IgD-negative memory B cell (primary cell): ENCODE data around the gene RWDD1. TPM values are rescaled to one million over a fixed set of nuclear protein-coding genes. Genes with fewer than 3 reads are reported as not detected.
"Not testable (repeated sequence)": the region's sequence is repeated elsewhere in the genome, so short reads cannot be mapped to it uniquely, and the experiment has no call there.

ENCODE experiments used
- H3K27ac Mint-ChIP-seq, 3 donors: one replicate each; pipeline ENCODE4 v1.8.0; 2020 to 2022; ENCODE audit warnings: mild to moderate bottlenecking in 3 of 3, mixed read lengths in 3 of 3, moderate library complexity in 1 of 3
- H3K27me3 Mint-ChIP-seq: one replicate; pipeline ENCODE4 v1.8.0; 2021; ENCODE audit warnings: mixed read lengths
- H3K36me3 Mint-ChIP-seq: one replicate; pipeline ENCODE4 v1.8.0; 2020; ENCODE audit warnings: mild to moderate bottlenecking, mixed read lengths
- H3K4me1 Mint-ChIP-seq, 3 donors: one replicate each; pipeline ENCODE4 v1.8.0; 2020 to 2022; ENCODE audit warnings: mixed read lengths in 3 of 3, mild to moderate bottlenecking in 1 of 3
- H3K4me3 Mint-ChIP-seq, 4 donors: one replicate each; pipeline ENCODE4 v1.8.0; 2020 to 2022; ENCODE audit warnings: mild to moderate bottlenecking in 4 of 4, mixed read lengths in 4 of 4, moderate library complexity in 3 of 4
- H3K9me3 Mint-ChIP-seq, 3 donors: one replicate each; pipeline ENCODE4 v1.8.0; 2020 to 2021; ENCODE audit warnings: mixed read lengths in 3 of 3, mild to moderate bottlenecking in 1 of 3
- polyA plus RNA-seq: library from polyadenylated mRNA; unstranded; fragments of 300-500 nt; fragmentation: Illumina TruSeq; gene quantifications from one replicate; pipeline ENCODE4 v1.2.3, GENCODE V29; 2021

Gene RWDD1
- polyA plus RNA-seq, 1 donor from 2014 or later = 52.3 TPM

DNA sequence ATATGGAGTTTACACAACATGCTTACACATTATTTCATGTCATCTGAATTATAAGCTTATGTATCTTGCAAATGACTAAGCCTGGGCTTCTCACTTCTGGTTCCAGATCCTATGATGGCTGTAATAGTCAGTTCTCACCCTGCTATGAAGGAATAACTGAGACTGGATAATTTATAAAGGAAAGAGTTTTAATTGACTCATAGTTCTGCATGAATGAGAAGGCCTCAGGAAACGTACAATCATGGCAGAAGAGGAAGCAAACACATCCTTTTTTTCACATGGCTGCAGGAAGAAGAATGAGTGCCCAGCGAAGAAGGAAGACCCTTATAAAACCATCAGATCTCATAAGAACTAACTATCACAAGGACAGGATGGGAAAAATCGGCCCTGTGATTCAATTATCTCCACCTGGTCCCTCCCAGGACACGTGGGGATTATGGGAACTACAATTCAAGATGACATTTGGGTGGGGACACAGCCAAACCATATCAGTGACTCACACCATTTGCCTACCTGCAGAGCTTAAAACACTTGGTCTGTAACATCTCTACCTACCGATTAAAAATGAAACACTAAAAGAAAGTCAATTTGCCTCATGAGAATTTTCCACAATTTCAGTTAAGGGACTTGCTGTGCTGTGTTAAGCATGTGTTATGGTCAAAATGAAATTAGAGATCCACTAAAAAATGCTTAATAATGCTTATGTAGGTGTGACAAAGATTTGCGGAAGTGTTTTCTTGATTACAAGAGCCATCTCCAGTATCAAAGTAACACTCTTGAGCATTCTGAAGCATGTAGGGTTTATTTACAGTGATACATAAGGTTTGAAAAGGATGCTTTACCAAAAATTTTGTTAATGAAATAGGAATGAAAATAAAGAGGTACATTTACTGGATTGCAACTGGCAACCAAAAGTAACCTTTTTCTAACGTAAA, 2.2 kb upstream of the RWDD1 start:
- peak overlapping the region in 1 of 3 donors; percentile 46 for H3K27ac Mint-ChIP-seq
- peak overlapping the region; percentile 25 to 96 (median 56) for H3K4me3 Mint-ChIP-seq
- H3K27me3 Mint-ChIP-seq = peaks cover 3% of the 10 kb centered on the region
- peaks cover 0 to 1% (median 0%) of the 10 kb centered on the region in 3 donors for H3K9me3 Mint-ChIP-seq
- H3K36me3 Mint-ChIP-seq = no peaks in the 10 kb centered on the region
- peaks cover 21 to 35% (median 34%) of the 10 kb centered on the region in 3 donors for H3K4me1 Mint-ChIP-seq

DNA sequence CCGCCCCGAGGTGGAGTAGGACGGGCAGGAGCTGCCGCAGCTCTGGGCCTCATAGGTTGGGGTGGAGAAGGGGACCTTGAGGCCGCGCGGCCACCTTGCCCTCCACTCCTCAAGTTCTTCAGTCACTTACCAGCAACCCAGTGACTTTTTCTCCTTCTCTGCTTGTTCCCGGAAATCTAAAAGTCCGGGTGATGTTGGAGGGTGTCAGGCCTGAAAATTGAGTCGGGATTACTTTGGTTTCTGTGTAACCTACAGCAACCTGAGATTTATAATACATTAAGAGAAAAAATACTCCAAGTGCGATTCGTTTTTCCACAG, 338 bp downstream of the RWDD1 start:
- peaks cover 0 to 1% (median 0%) of the 10 kb centered on the region in 3 donors for H3K9me3 Mint-ChIP-seq
- H3K27ac Mint-ChIP-seq = peak overlapping the region; percentile 89 to 100 (median 99)
- no peaks in the 10 kb centered on the region for H3K27me3 Mint-ChIP-seq
- H3K4me1 Mint-ChIP-seq = peaks cover 30 to 42% (median 40%) of the 10 kb centered on the region in 3 donors
- peaks cover 8% of the 10 kb centered on the region for H3K36me3 Mint-ChIP-seq
- peak overlapping the region; percentile 96 to 100 (median 100) for H3K4me3 Mint-ChIP-seq

DNA sequence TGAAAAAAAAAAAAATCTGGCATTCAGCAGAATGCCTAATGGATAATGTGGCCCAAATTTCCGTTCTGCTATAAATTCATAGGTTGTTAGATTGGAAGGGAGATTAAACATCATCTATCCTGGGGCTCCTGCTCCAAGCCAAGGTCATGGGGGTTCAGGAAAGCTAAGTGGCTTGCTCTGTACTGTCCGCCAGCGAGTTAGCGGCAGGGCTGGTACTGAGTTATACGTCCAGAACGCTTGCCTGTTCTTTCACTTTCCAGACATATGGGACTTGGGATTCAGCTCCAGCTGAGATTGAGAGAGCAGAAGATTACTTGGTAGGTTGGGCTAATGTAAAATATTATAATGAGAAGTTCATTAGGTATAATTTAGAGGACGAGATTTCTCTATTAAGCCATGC, 858 bp downstream of the RWDD1 start:
- Mint-ChIP-seq H3K9me3 (peaks cover 0 to 1% (median 0%) of the 10 kb centered on the region in 3 donors), H3K4me1 (peaks cover 30 to 43% (median 41%) of the 10 kb centered on the region in 3 donors), H3K4me3 (peak overlapping the region; percentile 96 to 100 (median 100)), H3K27ac (peak overlapping the region; percentile 89 to 100 (median 99)), H3K27me3 (no peaks in the 10 kb centered on the region), H3K36me3 (peaks cover 9% of the 10 kb centered on the region)

DNA sequence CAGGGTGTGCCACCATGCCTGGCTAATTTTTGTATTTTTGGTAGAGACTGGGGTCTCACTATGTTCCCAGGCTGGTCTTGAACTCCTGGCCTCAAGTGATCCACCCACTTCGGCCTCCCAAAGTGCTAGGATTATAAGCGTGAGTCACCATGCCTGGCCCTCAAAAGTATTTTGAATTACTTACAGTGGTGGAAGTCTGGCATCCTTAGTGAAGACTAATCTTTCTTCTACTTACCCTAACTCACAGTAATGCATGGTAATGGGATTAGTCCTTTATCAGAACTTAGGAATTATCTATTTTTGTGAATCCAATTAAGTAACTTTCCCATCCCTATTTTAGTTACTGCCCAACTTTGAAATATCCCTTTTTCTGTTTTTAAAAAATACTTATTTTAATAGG, 3.9 kb downstream of the RWDD1 start:
- peaks cover 10% of the 10 kb centered on the region for H3K36me3 Mint-ChIP-seq
- no peaks in the 10 kb centered on the region for H3K9me3 Mint-ChIP-seq
- no peaks in the 10 kb centered on the region for H3K27me3 Mint-ChIP-seq
- no peak overlapping the region for H3K27ac Mint-ChIP-seq
- no peak overlapping the region for H3K4me3 Mint-ChIP-seq
- H3K4me1 Mint-ChIP-seq = peaks cover 30 to 41% (median 35%) of the 10 kb centered on the region in 3 donors

DNA sequence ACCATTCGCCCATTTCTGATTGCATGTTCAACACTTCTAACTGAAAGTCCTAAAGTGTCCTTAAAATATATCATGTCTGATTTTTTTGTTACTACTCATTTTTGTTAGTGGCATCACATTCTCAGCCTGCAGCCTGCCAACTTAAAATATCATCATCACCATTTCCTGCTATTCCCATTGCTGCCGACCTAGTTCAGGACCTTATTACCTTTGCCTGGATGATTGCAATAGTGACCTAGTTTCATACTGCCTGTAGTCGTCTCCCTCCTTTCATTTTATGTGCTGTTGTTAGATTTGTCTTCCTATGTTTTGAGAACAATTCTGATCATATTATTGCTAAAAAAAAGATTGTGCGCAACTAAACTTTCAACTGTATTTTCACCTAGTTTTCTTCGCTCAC, 6.2 kb downstream of the RWDD1 start:
- Mint-ChIP-seq H3K27me3 (no peaks in the 10 kb centered on the region), H3K27ac (no peak overlapping the region), H3K9me3 (no peaks in the 10 kb centered on the region), H3K4me1 (peaks cover 22 to 31% (median 23%) of the 10 kb centered on the region in 3 donors), H3K36me3 (peaks cover 10% of the 10 kb centered on the region), H3K4me3 (no peak overlapping the region)

DNA sequence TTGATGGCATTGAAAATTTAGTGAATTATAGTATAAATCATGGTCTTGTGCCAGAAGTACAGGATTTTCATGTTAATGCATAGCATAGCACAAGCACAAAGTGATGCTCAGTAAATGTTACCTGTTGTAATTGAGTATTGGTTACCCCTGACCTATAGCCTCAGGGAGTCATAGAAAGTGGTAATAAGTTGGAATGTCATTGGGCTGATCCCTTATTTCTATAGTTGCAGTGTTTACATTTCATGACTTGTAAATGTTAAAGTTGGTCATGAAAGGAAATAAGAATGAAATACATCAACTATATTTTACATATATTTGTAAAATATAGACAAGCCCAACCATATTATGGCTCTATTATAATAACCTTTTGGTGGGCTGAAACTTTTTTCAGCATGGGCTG, 7.0 kb downstream of the RWDD1 start:
- Mint-ChIP-seq H3K27me3 (no peaks in the 10 kb centered on the region), H3K9me3 (no peaks in the 10 kb centered on the region), H3K4me3 (no peak overlapping the region), H3K4me1 (peaks cover 16 to 26% (median 19%) of the 10 kb centered on the region in 3 donors), H3K36me3 (peaks cover 10% of the 10 kb centered on the region), H3K27ac (no peak overlapping the region)

DNA sequence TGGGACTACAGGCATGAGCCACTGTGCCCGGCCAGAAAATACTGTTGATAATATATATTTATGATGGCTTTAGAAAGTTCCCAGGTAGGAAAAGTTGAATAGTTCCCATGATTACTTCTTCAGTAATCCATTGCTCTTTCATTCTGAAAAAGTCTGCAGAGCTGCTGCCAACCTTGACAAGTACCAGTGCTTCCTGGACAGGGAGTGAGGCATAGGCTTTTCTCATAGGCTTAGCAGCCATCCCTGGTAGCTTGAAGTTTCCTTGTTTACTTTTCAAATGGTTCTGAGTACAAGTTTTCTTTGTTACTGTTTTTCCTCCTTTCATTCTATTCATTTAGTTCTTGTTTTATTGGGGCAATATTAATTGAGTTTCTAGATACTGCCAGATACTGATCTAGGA, 7.8 kb downstream of the RWDD1 start:
- Mint-ChIP-seq H3K36me3 (peaks cover 12% of the 10 kb centered on the region), H3K27ac (no peak overlapping the region), H3K27me3 (no peaks in the 10 kb centered on the region), H3K4me3 (no peak overlapping the region), H3K4me1 (peaks cover 11 to 18% (median 14%) of the 10 kb centered on the region in 3 donors), H3K9me3 (no peaks in the 10 kb centered on the region)

DNA sequence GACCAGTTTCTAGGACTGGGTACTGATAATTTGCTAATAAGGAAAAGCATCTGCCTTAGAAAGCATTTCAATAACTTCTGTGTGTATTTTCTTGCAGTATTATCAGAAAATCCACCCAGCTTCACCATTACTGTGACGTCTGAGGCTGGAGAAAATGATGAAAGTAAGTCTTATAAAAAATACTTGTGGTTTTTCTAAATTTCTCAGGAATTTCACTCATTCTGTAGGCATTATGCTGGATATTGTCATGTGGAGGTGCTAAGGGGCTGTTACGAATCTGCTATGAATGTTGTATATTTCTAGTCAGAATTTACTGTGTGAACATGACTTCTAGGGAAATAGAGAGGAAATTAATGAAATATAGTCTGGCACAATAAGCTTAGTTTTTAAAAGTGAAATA, 8.9 kb downstream of the RWDD1 start:
- Mint-ChIP-seq H3K4me1 (peaks cover 9 to 16% (median 11%) of the 10 kb centered on the region in 3 donors), H3K4me3 (no peak overlapping the region), H3K27ac (no peak overlapping the region), H3K27me3 (no peaks in the 10 kb centered on the region), H3K36me3 (peaks cover 13% of the 10 kb centered on the region), H3K9me3 (no peaks in the 10 kb centered on the region)

DNA sequence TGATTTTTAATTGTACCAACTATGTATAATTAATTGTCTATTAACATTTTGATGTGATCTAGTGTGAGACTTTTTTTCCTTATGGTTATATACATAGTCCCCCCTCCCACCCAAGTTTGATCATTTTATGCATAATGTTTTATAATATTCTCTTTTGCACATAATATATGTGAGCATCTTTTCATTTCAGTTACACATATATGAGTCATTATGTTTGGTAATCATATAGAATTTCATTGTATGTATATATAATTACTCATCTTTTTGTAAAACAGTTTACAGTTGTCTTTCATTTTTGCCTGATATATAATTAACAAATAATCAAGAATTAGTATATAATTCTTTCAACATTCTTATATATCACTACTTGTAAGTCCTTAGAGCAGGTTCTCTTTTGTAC, 15.0 kb downstream of the RWDD1 start:
- Mint-ChIP-seq H3K4me3 (no peak overlapping the region), H3K9me3 (no peaks in the 10 kb centered on the region), H3K27ac (no peak overlapping the region), H3K36me3 (peaks cover 7% of the 10 kb centered on the region), H3K27me3 (no peaks in the 10 kb centered on the region), H3K4me1 (no peaks in the 10 kb centered on the region)

DNA sequence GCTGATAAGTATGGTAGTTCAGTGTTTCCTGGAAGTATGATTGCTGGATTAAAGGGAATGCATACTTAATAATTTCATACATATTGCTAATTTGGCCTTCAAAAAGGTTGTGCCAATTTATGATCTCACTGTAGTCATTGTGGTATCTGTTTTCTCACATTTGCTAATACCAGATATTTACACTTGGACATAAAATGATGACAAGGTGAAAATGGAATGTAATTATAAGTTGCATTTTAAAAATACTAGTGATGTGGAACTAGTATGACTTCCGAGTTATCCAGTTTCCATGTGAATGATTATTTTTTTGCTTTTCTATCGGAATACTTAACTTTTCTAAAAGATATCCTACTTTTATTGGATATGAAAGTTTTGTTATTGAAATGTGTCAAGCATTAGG, 15.4 kb downstream of the RWDD1 start:
- Mint-ChIP-seq H3K27ac (no peak overlapping the region), H3K27me3 (no peaks in the 10 kb centered on the region), H3K4me1 (no peaks in the 10 kb centered on the region), H3K36me3 (peaks cover 11% of the 10 kb centered on the region), H3K4me3 (no peak overlapping the region), H3K9me3 (no peaks in the 10 kb centered on the region)

DNA sequence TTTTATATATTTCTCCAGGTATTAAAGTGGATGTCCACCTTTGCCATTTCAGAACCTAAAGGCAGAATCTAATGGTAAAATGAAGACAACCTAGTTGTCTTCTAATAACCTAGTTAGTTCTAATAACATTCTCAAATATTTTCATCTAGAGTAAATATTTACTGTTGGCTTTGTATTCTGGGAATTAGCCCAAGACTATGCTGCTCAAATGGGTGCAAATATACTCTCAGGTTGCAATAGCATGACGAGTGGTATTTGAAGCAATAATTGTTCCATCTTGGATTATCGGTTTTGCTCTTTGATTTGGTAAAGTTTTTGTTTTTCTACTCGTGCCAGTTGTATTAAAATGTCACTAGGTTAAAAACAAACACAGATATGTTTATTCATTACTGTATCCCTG, 23.9 kb downstream of the RWDD1 start:
- Mint-ChIP-seq H3K4me3 (no peak overlapping the region), H3K9me3 (no peaks in the 10 kb centered on the region), H3K4me1 (no peaks in the 10 kb centered on the region), H3K27me3 (no peaks in the 10 kb centered on the region), H3K36me3 (peaks cover 28% of the 10 kb centered on the region), H3K27ac (no peak overlapping the region)

DNA sequence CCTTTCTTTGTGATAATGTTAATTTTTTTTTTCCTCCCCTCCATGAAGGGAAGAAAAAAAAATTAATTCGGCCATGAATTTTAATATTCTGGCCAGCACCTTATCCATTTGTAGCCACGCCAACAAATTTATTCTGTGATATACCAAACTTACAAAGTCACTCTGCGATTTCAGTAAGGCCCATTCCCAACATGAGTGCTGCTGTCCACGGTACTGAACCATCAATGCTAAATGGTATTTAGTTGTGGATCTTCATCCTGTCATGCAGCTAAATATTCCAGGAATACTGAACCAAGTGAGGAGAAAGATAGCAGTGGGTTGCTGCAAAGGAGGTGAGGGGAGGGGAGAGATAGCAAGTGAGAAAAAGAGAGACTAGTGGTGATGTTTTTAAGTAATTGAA, 25.5 kb downstream of the RWDD1 start:
- no peak overlapping the region for H3K4me3 Mint-ChIP-seq
- H3K27ac Mint-ChIP-seq = no peak overlapping the region
- no peaks in the 10 kb centered on the region for H3K27me3 Mint-ChIP-seq
- no peaks in the 10 kb centered on the region for H3K4me1 Mint-ChIP-seq
- H3K36me3 Mint-ChIP-seq = peaks cover 28% of the 10 kb centered on the region
- no peaks in the 10 kb centered on the region for H3K9me3 Mint-ChIP-seq

DNA sequence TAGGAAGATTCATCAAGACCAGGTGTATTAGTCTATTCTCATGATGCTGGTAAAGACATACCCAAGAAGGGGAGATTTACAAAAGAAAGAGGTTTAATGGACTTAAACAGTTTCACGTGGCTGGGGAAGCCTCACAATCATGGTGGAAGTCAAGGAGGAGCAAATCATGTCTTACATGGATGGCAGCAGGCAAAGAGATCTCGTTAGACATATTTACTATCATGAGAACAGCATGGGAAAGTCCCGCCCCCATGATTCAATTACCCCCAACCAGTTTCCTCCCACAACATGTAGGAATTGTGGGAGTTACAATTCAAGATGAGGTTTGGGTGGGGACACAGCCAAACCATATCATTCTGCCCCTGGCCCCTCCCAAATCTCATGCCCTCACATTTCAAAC, 32.6 kb downstream of the RWDD1 start:
- Mint-ChIP-seq H3K36me3 (peaks cover 18% of the 10 kb centered on the region), H3K9me3 (peaks cover 6 to 15% (median 7%) of the 10 kb centered on the region in 3 donors)
- H3K27me3 Mint-ChIP-seq, H3K27ac Mint-ChIP-seq, H3K4me3 Mint-ChIP-seq, H3K4me1 Mint-ChIP-seq: not testable (repeated sequence)

DNA sequence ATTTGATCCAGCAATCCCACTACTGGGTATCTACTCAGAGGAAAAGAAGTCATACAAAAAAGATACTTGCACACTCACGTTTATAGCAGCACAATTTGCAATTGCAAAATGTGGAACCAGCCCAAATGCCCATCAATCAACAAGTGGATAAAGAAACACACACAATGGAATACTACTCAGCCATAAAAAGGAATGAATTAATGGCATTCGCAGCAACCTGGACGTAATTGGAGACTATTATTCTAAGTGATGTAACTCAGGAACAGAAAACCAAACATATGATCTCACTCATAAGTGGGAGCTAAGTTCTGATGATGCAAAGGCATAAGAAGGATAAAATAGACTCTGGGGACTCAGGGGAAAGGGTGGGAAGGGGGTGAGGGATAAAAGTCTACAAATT, 33.6 kb downstream of the RWDD1 start:
- H3K4me1 Mint-ChIP-seq, H3K27ac Mint-ChIP-seq, H3K27me3 Mint-ChIP-seq: not testable (repeated sequence)
- Mint-ChIP-seq H3K4me3 (peak overlapping the region in 1 of 4 donors; percentile 28), H3K9me3 (peaks cover 6 to 15% (median 7%) of the 10 kb centered on the region in 3 donors), H3K36me3 (peaks cover 15% of the 10 kb centered on the region)

DNA sequence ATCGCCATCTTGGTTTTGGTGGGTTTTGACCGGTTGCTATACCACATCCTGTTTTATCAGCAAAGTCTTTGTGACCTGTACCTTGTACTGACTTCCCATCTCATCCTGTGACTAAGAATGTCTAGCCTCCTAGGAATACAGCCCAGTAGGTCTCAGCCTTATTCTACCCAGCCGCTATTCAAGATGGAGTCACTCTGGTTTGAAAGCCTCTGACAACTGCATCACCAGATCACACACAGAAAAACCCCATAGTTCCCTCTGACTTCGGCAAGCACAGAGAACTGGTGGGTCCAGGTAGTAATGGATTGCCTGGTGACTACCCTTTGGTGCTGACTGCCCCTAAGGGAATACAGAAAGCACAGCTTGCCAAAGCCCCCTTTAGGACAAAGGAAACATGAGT, 34.6 kb downstream of the RWDD1 start:
- Mint-ChIP-seq H3K27me3 (peaks cover 1% of the 10 kb centered on the region), H3K9me3 (peaks cover 6 to 15% (median 7%) of the 10 kb centered on the region in 3 donors), H3K4me3 (no peak overlapping the region), H3K4me1 (no peaks in the 10 kb centered on the region), H3K27ac (no peak overlapping the region), H3K36me3 (peaks cover 19% of the 10 kb centered on the region)

DNA sequence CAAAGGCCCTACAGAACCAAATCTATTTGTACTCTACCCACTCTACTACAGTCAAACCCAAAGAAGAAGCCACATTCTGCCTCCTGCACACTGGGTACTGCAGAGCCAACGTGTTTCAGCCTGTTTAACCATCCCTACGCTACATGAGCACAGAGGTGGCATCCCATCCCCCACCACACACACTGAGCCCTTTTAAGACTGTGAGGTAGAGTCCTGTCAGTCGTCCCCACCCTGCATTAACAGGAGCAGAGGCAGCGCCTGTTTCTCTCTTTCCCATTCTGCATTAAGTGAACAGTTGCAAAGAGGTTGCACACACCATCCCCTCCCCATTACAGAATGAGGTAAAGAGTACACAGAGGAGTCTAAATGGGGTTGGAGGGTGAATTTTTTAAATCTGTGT, 39.8 kb downstream of the RWDD1 start:
- peaks cover 0 to 2% (median 0%) of the 10 kb centered on the region in 3 donors for H3K9me3 Mint-ChIP-seq
- peaks cover 0 to 4% (median 2%) of the 10 kb centered on the region in 3 donors for H3K4me1 Mint-ChIP-seq
- no peak overlapping the region for H3K4me3 Mint-ChIP-seq
- H3K27me3 Mint-ChIP-seq = peaks cover 1% of the 10 kb centered on the region
- peaks cover 4% of the 10 kb centered on the region for H3K36me3 Mint-ChIP-seq
- H3K27ac Mint-ChIP-seq = no peak overlapping the region
